HG03108 (cell line): Measurements from ENCODE around the gene C10orf62.
A peak's percentile ranks its signal among the peaks of the same experiment; 100 is the strongest.
"Not testable (repeated sequence)": the region's sequence is repeated elsewhere in the genome, so short reads cannot be mapped to it uniquely, and the experiment has no call there.

Source experiments
- ATAC-seq: cut with Tn5 transposase; IDR thresholded peaks from one replicate; pipeline ENCODE4 v1.9.1; 2021; ENCODE audit warnings: moderate library complexity; ENCODE audit not compliant: unreplicated experiment

Gene C10orf62

DNA sequence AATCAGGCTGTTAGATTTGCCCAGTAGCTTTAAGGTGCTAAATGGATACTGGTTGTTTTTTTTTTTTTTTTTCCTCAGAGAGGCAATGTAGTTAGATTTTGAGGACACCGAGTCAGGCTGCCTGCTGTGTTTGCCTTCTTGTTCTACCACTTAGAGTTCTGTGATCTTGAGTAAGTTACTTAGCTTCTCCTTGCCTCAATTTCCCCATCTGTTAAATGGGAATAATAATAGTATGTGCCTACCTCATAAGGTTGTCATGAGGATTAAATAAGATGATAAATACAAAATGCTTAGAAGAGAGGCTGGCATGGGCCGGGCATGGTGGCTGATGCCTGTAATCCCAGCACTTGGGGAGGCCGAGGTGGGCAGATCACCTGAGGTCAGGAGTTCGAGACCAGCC is 29.2 kb downstream of the C10orf62 start:
- no peak for ATAC-seq

DNA sequence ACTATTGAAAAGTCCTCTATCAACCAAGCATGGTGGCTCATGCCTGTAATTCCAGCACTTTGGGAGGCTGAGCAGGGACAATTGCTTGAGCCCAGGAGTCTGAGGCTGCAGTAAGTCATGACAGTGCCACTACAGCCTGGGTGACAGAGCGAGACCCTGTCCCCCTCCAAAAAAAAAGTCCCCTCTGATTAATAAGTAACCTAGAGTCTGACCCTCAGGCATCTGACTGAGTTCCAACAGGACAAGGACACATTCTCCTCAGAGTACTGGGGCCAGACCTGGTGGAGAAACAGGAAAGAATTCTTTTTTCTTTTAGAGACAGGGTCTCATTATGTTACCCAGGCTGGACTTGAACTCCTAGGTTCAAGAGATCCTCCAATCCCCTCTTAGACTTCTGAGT is 33.8 kb downstream of the C10orf62 start:
- no peak for ATAC-seq

DNA sequence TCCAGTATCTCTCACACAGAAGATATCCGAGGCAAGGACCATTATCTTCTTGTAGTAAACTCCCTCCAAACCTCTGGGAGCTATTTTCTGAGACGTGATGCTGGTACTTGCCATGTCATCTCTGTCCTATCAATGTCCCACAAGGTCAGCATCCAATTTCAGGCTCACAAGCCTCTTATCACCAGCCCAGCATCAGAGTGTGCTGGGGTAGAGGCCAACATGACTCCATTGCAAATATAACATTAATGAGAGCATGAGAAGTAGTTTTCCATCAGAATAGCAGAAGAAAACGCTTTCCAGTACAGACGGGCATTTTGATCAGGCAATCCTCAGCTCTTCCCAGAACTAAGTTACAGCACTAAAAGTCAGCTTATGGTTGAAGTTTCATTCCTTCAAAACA is 38.2 kb downstream of the C10orf62 start:
- no peak for ATAC-seq

DNA sequence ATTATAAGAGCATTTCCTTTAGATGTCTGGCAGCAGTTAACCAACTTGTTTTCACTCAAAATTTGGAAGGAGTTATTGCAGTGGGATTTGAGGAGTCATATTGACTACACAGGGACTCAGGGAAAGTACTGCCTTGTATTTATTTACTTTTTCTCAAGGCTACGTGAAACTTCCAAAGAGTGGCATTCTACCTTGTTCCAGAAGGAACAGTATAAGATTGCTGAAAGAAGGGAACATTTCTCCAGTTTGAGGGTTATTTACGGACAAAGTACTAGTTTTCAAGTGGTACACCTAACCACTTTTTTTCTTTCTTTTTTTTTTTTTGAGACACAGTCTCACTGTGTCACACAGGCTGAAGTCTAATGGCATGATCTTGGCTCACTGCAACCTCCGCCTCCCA is 38.7 kb downstream of the C10orf62 start:
- ATAC-seq, result no peak

DNA sequence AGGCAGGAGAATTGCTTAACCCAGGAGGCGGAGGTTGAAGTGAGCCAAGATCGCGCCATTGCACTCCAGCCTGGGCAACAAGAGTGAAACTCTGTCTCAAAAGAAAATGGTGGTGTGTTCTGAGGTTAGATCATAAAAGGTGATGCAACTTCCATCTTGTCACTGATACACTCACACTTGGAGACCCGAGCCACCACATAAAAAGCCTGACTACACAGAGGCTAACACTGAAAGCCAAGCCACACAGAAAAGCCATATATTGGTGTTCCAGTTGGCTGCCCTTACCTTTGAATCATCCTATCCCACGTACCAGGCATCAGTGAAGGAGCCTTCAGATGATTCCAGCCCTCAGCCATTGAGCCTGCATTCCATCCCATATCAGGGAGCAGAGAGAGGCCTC is 39.8 kb downstream of the C10orf62 start:
- no peak for ATAC-seq

DNA sequence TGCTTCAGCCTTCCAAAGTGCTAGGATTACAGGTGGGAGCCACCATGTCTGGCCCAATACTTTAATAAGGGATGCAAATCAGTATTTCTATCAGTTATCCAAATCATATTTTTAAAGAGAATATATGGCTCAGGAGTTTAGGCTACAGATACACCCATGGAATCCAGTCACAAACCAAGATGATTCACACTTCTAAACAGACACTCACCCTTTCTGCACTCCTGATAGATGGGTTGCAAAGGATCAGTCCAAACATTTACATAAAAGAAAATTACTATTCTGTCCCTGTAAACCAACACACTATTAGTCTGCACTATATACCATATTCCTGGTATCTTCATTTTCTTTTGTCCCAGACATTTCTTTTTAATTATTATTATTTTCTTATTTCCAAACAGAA is 41.6 kb downstream of the C10orf62 start:
- no peak for ATAC-seq

DNA sequence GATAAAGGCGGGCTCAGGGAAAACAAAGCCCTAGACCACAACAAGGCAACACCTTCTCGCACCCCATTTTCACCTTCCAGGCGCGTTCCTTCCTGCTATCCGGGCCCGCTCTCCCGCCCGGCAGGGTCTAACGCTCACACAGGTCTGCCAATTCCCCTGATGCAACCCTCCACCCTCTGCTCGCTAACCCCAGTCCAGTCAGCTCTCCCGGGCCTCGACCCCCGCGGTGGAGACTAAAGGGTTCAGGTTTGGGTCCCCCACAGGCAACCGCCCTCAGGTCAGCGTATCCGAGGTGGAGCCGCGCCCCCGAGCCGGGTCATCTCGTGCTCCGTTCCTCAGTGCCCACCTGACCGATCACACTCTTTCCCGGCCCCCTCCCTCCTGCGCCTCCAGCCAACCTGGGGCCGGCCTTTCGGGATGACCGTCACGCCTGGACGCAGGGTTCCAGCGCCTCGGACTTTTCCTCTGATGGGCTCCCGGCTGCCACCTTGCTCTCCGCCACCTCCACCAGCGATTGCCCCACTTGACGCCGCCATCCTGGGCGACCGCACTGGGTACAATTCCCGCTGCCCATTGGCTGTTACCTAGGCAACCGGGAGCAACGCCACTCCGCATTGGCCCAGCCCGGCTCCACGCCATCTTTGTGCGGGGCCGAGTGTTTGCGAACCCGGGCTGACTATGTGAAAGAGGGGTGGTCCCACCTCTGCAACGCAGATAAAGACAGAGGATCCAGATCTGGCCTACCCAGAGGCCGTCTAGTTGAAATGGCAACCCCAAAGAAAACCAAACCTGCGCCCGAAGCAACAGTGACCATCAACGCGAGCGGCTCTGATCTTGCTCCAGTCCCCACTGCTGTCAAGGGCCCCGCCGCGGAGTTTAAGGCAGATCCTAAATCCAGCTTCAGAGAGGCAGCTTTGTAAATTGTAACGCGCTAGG is 43.7 kb downstream of the C10orf62 start, which contains the start of gene MORN4:
MORN4 (minus strand) TSS at position 552 of the 936 bp plus-strand sequence. CDS start 13,847 bp downstream, outside the sequence.
- ATAC-seq, result peak; percentile 98

DNA sequence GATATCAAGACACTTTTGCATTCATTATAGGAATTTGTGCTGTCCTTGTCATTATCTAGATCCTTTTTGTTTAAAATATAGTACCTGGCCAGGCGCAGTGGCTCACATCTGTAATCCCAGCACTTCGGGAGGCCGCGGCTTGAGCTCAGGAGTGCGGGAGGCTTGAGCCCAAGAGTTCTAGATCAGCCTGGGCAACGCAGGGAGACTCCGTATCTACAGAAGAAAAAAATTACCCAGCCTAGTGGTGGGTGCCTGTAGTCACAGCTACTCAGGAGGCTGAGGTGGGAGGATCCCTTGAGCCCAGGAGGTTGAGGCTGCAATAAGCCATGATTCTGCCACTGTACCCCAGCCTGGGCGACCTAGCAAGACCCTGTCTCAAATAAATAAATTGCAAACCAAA is 44.4 kb downstream of the C10orf62 start:
- no peak for ATAC-seq

DNA sequence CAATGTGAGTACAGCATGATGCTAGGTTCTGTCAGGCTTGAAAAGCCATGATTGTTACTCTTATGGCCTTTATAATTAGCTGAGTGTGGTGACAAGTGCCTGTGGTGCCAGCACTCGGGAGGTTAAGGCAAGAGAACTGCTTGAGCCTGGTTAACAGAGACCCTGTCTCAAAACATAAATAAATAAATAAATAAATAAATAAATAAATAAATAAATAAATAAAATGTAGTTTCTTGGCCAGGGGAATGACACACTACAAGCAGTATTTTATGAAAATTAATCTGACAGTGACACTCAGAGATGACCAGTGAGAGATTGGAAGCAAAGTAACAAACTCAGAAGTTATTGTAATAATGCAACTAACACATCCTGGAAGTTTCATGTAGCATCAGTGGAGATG is 46.1 kb downstream of the C10orf62 start:
- ATAC-seq, result no peak

DNA sequence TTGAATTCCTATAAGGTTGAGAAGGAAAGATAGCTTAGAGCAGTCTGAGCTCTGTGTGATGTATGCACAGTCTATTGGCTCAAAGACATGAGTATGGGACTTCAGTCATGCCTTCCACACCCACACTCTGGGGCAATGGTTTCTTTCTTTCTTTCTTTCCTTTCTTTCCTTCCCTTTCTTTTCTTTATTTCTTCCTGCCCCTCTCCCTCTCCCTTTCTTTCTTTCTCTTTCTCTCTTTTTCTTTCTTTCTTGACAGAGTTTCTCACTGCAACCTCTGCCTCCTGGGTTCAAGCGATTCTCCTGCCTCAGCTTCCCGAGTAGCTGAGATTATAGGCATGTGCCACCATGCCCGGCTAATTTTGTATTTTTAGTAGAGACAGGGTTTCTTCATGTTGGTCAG is 49.6 kb downstream of the C10orf62 start:
- not testable (repeated sequence) for ATAC-seq

DNA sequence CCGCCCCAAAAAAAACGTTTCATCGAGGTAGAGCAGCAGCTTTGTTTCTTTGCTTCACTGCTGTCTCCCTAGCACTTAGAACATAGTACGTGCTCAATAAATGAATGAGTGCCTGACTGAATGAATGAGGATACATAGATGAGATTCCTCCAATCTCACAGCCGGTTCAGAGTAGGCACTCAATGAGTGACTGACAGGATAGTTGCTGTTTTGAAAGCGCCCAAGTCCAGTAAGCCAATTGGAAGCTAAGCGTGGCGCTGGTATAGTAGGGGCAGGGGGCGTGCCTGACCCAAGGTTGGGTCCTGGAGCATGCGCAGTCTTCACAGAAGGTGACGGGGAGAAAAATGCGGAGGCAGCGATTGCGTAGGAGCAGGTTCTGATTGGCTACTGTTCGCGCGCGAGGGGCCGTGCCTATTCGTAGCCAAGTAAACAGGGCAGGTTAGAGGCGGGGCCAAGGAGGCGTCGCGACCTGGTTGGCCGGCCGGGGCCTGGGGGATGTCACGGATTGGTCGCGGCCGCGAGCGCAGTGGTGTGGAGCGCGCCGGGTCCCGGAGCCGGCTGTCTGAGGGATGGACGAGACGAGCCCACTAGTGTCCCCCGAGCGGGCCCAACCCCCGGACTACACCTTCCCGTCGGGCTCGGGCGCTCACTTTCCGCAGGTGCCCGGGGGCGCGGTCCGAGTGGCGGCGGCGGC is 50.8 kb downstream of the C10orf62 start, which contains the start of gene PI4K2A:
PI4K2A (plus strand) TSS at position 498 of the 694 bp plus-strand sequence; CDS start at position 570, 72 bp downstream.
- peak; percentile 98 for ATAC-seq
